GM18867 (cell line): ENCODE data around the gene ADAMTS8.

Experiments
- ATAC-seq: cut with Tn5 transposase; IDR thresholded peaks from one replicate; pipeline ENCODE4 v1.9.1; 2021; ENCODE audit warnings: mild to moderate bottlenecking, moderate library complexity; ENCODE audit not compliant: unreplicated experiment

The ADAMTS8 gene, protein sequence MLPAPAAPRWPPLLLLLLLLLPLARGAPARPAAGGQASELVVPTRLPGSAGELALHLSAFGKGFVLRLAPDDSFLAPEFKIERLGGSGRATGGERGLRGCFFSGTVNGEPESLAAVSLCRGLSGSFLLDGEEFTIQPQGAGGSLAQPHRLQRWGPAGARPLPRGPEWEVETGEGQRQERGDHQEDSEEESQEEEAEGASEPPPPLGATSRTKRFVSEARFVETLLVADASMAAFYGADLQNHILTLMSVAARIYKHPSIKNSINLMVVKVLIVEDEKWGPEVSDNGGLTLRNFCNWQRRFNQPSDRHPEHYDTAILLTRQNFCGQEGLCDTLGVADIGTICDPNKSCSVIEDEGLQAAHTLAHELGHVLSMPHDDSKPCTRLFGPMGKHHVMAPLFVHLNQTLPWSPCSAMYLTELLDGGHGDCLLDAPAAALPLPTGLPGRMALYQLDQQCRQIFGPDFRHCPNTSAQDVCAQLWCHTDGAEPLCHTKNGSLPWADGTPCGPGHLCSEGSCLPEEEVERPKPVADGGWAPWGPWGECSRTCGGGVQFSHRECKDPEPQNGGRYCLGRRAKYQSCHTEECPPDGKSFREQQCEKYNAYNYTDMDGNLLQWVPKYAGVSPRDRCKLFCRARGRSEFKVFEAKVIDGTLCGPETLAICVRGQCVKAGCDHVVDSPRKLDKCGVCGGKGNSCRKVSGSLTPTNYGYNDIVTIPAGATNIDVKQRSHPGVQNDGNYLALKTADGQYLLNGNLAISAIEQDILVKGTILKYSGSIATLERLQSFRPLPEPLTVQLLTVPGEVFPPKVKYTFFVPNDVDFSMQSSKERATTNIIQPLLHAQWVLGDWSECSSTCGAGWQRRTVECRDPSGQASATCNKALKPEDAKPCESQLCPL

GRCh38 chr11:130428316-130429119 is at the start of gene ADAMTS8:
ADAMTS8 (minus strand) TSS chr11:130428609; CDS start chr11:130428286, 323 bp downstream.
- ATAC-seq, result no peak

DNA sequence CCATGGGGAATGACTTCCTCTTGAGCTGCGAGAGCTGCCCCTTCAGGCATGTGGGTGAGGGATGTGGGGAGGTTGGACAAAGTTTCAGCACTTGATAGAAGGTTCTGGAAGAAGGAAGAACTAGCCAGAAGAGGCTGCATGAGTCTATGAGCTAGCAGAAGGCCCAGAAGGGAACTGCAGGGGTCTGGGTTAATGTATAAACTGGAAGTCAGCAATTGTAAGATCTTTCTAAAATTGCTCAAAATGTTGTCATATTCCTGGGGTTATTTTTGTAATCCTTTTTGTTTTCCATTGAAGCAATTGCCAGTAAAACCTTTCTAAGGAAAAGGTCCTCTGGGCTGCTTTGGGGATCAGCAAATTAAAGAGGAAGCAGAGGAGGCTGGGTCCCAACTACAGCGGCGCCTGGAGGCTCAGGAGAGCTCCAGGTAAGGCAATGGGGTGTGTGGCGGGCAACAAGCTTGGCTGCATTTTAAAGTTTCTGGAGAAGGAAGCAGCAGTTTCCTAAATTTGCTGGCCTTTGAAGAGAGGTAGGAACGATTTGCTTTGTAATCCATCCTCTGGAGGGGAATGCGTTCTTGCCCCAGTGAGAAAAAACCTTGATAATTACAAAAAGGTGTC is 49.3 kb upstream of the ADAMTS8 start:
- ATAC-seq, result no peak

DNA sequence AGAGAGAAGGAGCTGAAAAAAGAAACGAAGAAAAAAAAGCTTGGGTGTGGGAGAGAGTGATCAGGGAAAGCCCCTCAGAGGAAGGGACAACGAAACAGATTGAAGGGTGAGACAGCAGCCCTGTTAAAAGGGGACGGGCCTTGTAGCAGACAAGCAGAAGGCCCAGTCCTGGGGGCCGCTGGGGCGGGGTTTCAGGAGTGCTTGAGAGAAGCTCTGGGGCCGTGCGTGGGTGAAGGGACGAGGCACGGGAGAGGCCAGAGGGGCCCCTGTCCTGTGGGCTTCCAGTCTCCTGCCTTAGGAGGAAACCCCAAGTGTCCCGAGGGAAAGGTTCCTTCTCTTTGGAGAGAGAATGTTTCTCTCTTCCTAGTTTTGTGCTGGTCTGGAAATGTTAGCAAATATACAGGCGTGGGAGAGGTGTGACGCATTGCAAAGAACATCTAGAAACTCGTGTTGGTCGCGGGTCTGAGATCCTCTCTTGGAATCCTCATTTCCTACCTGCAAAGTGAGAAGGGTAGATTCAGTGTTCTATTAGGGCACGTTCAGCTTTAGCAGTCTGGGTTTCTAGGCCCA is 48.6 kb upstream of the ADAMTS8 start:
- ATAC-seq, result no peak

GRCh38 chr11:130476200-130476921 is 48.0 kb upstream of the ADAMTS8 start:
- no peak for ATAC-seq

GRCh38 chr11:130475426-130476053 is 47.1 kb upstream of the ADAMTS8 start:
- ATAC-seq, result no peak

DNA sequence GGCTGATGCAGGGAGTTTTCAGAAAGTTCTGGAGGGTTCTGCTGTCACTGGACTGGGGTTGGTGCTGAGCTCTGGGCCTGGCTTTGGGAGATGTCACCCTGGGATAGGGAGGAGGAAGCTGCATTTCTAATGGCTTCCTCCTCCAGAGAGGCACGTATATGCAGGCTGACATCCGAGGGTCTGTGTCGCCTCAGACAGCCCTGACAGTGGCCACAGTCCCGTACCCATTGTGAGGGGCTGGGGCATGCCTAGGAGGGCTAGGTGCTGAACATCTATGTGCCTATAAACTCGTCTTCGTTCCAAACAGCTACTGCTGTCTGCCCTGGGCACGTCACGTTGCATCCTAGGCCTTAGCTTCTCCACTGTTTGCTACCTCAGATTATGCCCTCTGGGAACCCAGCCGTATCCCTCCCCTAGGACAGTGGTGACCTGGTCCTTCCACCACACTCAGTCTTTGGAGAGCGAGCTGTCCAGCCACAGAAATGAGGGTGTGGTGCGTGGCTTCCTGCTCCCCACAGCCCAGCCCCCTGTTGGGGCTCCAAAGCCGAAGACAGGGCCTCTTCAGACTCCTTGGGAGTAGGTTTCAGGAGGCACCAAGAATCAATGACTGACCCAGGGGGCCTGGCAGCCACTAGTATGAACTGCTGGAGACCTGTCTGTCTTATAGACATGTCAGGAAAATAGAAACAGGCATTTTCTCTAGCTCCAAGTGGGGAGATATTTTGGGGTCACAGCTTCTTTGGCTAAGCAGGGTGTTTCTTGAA is 46.4 kb upstream of the ADAMTS8 start:
- ATAC-seq, result no peak

DNA sequence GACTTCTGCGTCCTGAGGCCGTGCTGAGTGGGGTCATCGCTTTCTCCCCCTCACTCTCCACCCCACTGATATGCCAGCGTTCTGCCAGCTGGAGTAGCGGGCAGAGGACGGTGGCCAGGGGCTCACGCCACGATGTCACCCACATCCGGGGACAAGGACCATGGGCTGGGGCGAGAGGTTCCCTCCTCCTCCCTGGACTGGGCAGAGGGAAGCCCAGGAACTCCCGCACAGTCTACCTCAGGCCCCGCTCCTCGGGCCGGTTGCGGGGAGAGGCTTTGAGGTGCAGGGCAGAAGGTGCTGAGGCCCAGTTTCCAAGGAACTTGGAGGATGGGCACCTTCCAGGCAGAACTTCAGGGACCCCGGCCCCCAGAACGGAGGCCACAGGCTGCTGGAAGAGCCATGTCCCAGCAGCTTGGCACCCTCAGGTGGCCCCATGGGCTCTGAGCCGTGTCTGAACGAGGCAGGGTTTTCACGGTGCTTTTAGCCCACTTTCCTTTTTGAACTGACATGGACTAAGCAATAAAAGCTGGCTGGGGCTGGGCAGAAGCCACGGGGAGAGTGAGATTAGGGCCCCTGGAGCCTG is 45.5 kb upstream of the ADAMTS8 start:
- ATAC-seq, result no peak

GRCh38 chr11:130473056-130473794 is 44.8 kb upstream of the ADAMTS8 start:
- no peak for ATAC-seq

DNA sequence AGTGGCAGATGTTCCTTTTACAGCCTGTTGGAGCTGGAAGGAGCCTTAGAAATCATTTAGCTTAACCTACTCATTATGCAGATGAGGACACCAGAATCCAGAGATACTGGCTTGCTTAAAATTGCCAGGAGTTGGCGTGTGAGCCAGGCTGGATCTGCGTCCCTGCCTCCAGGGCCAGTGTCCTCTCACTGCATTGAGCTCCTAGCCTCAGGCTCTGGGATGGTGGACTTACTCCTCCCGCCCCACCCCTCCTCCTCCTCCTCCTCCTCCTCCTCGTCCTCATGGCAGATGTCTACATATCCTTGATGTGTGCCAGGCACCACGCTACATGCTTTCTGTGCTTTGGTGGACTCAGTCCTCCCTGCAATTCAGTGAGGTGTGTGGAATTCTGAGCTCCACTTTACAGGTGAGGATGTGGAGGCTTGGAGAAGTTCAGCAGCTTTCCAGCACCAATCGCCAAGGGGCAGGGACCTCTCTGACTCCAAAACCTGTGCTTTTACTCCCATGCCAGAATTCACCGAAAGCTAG is 44.1 kb upstream of the ADAMTS8 start:
- ATAC-seq, result no peak

- no peak for ATAC-seq
These were observed 43.5 kb upstream of the ADAMTS8 start for GRCh38 chr11:130471731-130472433.

DNA sequence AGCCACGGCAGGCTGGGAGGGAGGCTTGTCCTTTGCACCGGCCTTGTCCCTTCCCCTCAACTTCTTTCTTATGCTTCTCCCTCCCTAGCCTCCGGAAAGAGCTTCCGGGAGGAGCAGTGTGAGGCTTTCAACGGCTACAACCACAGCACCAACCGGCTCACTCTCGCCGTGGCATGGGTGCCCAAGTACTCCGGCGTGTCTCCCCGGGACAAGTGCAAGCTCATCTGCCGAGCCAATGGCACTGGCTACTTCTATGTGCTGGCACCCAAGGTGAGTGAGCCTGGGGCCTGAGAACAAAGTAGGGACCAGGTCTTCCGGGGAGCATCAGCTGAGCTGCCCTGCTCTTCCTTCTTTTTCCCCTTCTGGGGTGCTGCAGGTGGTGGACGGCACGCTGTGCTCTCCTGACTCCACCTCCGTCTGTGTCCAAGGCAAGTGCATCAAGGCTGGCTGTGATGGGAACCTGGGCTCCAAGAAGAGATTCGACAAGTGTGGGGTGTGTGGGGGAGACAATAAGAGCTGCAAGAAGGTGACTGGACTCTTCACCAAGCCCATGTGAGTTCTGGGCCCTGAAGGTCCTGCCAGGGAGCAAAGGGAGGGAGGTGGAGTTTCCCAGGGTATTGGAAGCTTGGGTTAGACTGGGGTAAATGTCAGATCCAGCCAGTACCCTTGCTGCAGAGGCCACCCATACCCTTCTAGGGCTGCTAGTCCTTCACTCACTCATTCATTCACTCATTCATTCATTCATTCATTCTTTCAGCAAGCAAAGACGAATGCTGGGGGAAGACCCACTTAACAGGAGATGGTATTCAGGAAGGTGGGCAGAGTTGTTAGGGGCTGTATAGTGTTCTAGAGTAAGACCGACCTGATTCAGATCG is 42.7 kb upstream of the ADAMTS8 start:
- ATAC-seq, result no peak

GRCh38 chr11:130469181-130469580 is 40.8 kb upstream of the ADAMTS8 start:
- ATAC-seq, result no peak

DNA sequence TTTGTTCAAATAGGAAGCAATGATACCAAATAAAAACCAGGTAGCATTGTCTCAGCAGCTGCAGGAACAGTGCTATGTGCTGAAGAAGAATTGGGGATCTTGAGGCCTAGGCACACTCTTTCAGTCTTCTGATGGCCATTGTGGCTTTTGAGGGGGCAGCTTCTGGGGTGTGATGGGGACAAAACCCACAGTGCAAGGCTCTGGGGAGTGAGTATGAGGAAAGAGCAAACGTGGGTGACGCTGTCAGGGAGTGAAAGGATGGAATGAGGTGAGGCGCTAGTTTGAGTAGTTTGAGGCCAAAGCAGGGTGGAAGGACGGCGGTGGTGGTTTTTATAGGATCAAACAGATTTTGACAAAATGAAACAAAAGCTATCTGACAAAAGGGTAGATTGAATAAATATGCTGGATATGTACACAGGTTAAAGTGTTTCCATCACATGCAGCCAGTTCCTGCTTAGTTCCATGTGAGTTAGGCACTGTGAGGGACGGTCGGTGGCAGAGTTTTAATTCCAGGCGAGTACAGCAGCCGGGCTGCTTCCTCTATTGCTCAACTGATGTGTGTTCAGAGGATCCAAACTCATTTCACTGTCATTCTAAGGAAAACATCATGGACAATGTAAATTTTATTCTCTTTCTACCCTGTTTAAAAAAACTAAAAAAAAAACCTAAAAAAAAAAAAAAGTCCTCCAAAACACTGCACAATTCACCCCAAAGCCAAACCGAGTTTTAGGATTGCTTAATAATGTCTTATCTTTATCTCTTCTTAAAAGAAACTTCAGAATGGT is 38.9 kb upstream of the ADAMTS8 start:
- ATAC-seq, result no peak

GRCh38 chr11:130465263-130465662 is 36.9 kb upstream of the ADAMTS8 start:
- no peak for ATAC-seq

- no peak for ATAC-seq
These were observed 35.9 kb upstream of the ADAMTS8 start for GRCh38 chr11:130464291-130464812.
